HepG2 (cell line): Measurements from ENCODE around the gene SMIM44. TPM values are rescaled to one million over a fixed set of nuclear protein-coding genes. Genes with fewer than 3 reads are reported as not detected.
A peak's percentile ranks its signal among the peaks of the same experiment; 100 is the strongest.

Experiments
- ATF2 ChIP-seq: sonication (generic); formaldehyde crosslinking; IDR thresholded peaks from 2 replicates; pipeline ENCODE4 v1.4.0; 2020; ENCODE audit warnings: missing genetic modification reagents
- EHMT2 ChIP-seq: fragments of 200-600 bp; sonication (generic); IDR thresholded peaks from 2 replicates; pipeline ENCODE4 v1.7.0; 2017; ENCODE audit warnings: antibody characterized with exemption, low read depth, low read length, borderline replicate concordance
- ELF4 ChIP-seq: sonication (generic); formaldehyde crosslinking; IDR thresholded peaks from 2 replicates; pipeline ENCODE4 v1.5.0; 2020; ENCODE audit warnings: missing genetic modification reagents, mild to moderate bottlenecking, moderate library complexity, borderline replicate concordance
- GATA4 ChIP-seq: sonication (generic); IDR thresholded peaks from 2 replicates; pipeline ENCODE4 v1.6.1; 2016; ENCODE audit warnings: antibody characterized with exemption, low read depth, borderline replicate concordance
- HNRNPL ChIP-seq: fragments of 200-400 bp; formaldehyde crosslinking; IDR thresholded peaks from 2 replicates; pipeline ENCODE4 v1.6.1; 2017; ENCODE audit warnings: mild to moderate bottlenecking, low read depth, low read length
- HOMEZ ChIP-seq: IDR thresholded peaks from 2 replicates; pipeline ENCODE4 v1.6.1; 2016; ENCODE audit warnings: low read depth
- HOXA7 ChIP-seq: sonication (generic); formaldehyde crosslinking; IDR thresholded peaks from 2 replicates; pipeline ENCODE4 v1.8.1; 2022; ENCODE audit warnings: mild to moderate bottlenecking, missing genetic modification reagents, moderate library complexity
- NFATC3 ChIP-seq: sonication (generic); formaldehyde crosslinking; IDR thresholded peaks from 2 replicates; pipeline ENCODE4 v1.5.1; 2020; ENCODE audit warnings: mild to moderate bottlenecking, missing genetic modification reagents
- NPAS2 ChIP-seq: sonication (generic); formaldehyde crosslinking; IDR thresholded peaks from 2 replicates; pipeline ENCODE4 v1.8.0; 2022; ENCODE audit warnings: mild to moderate bottlenecking, missing genetic modification reagents, borderline replicate concordance
- NR1H2 ChIP-seq: sonication (generic); formaldehyde crosslinking; IDR thresholded peaks from 2 replicates; pipeline ENCODE4 v1.8.1; 2022; ENCODE audit warnings: low read depth, missing genetic modification reagents, borderline replicate concordance
- TCF7 ChIP-seq: sonication (generic); IDR thresholded peaks from 2 replicates; pipeline ENCODE4 v1.6.1; 2016; ENCODE audit warnings: antibody characterized with exemption, low read depth
- ZBTB3 ChIP-seq: sonication (generic); formaldehyde crosslinking; IDR thresholded peaks from 2 replicates; pipeline ENCODE4 v1.4.0; 2020; ENCODE audit warnings: low read depth, mild to moderate bottlenecking, moderate library complexity, missing genetic modification reagents, borderline replicate concordance
- ZHX2 ChIP-seq, 2 experiments: sonication (generic) in 1 of 2; formaldehyde crosslinking in 1 of 2; IDR thresholded peaks; 2 replicates each; pipeline versions ENCODE4 v1.6.1 to v1.9.0; 2014 to 2022; ENCODE audit warnings: antibody characterized with exemption in 1 of 2, borderline replicate concordance in 1 of 2, inconsistent platforms in 1 of 2, low read depth in 1 of 2, missing genetic modification reagents in 1 of 2
- ZNF549 ChIP-seq: sonication (generic); formaldehyde crosslinking; IDR thresholded peaks from 2 replicates; pipeline ENCODE4 v1.5.0; 2020; ENCODE audit warnings: missing genetic modification reagents
- ZNF557 ChIP-seq: sonication (generic); formaldehyde crosslinking; IDR thresholded peaks from 2 replicates; pipeline ENCODE4 v1.4.0; 2020; ENCODE audit warnings: missing genetic modification reagents
- ZNF598 ChIP-seq: sonication (generic); formaldehyde crosslinking; IDR thresholded peaks from 2 replicates; pipeline ENCODE4 v1.5.1; 2020; ENCODE audit warnings: mild to moderate bottlenecking, missing genetic modification reagents, borderline replicate concordance
- polyA plus RNA-seq, 8 experiments: library from polyadenylated mRNA; depleted of rRNA in 3 of 8; stranded (reverse) in 7 of 8; unstranded in 1 of 8; fragments of >200 nt; fragmentation: Illumina TruSeq in 4 of 8; extraction: Trizol in 4 of 8; gene quantifications; 2 replicates each; pipeline versions ENCODE4 v1.2.1 to v1.2.3, GENCODE V29; 2011 to 2016; ENCODE audit warnings: low read depth in 4 of 8, missing spikeins in 1 of 8, mixed read lengths in 1 of 8; ENCODE audit not compliant: insufficient read depth in 1 of 8
- total RNA-seq, 5 experiments: library from RNA; depleted of rRNA; stranded (reverse); fragments of >200 nt; fragmentation: Illumina TruSeq; extraction: Trizol; gene quantifications; 2 replicates each; pipeline ENCODE4 v1.2.3, GENCODE V29; 2016; ENCODE audit warnings: low read depth in 1 of 5
- TF ChIP-seq, protein P1 (sequence below): sonication (generic); formaldehyde crosslinking; conservative IDR thresholded peaks from 2 replicates; pipeline ENCODE4 v1.8.0; 2022; ENCODE audit warnings: low read depth, missing genetic modification reagents

Gene SMIM44
- total and polyA plus RNA-seq, 2 of the 13 experiments (the other 11 are each of a cell fraction or from before 2014, with no cell fraction given) = not detected

DNA sequence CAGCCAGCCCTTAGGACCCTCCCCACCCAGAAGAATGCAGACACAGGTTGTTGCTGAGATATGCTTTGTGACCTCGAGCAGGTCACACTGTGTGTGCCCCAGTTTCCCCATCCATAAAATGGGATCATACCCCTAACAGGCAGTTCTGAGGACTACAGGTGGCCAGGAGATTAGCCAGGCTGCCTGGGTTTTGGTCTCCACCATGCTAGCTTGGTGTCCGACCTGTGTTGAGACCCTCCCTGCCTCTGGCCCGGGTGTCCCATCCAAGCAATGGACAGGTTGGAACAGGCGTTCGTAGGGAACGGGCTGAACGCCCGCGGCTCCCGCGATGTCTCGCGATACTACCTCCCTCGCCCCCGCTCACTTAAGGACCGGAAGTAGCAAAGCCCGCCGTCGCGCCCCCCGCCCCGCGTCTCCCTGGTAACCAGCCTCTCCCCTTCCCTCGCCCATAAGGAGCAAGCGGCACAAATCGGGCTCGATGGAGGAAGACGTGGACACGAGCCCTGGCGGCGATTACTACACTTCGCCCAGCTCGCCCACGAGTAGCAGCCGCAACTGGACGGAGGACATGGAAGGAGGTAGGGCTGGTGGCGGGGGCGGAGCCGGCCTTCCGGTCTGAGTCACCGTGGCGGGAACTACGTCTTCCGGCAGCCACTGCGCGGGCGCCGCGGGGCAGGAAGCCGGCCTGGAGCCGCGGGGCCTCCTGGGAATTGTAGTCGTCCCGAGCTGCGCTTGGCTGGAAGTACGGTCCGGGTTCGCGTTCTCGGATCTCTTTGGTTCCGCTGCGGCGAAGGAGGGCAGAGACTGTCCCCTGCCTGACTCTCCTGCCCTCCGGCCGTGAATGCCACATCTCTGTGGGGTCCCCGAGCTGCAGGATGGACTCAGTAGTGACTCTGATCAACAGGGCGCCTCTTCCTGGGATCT lies 48.3 kb downstream of the SMIM44 start (continued):
- TF ChIP-seq TCF7 (no peak), ATF2 (CRISPR knock-in tag) (0 out of 2 replicates have a peak, but pooled peaks have one; percentile 24), HNRNPL (no peak), NPAS2 (CRISPR knock-in tag) (no peak), ZNF598 (CRISPR knock-in tag) (no peak), HOMEZ (no peak), ZNF557 (CRISPR knock-in tag) (no peak), NR1H2 (CRISPR knock-in tag) (no peak), ZBTB3 (CRISPR knock-in tag) (no peak), ZHX2 (IDR thresholded peaks at IDR 0.05; ENCODE audit: low read depth) (no peak), ZHX2 (CRISPR knock-in tag; IDR thresholded peaks at IDR 0.05; ENCODE audit: borderline replicate concordance) (no peak), ZNF549 (CRISPR knock-in tag) (no peak), GATA4 (no peak), EHMT2 (no peak), ELF4 (CRISPR knock-in tag) (no peak; the same call in 1 of the 2 replicates), HOXA7 (CRISPR knock-in tag) (no peak), NFATC3 (no peak)
- TF ChIP-seq, protein P1, sequence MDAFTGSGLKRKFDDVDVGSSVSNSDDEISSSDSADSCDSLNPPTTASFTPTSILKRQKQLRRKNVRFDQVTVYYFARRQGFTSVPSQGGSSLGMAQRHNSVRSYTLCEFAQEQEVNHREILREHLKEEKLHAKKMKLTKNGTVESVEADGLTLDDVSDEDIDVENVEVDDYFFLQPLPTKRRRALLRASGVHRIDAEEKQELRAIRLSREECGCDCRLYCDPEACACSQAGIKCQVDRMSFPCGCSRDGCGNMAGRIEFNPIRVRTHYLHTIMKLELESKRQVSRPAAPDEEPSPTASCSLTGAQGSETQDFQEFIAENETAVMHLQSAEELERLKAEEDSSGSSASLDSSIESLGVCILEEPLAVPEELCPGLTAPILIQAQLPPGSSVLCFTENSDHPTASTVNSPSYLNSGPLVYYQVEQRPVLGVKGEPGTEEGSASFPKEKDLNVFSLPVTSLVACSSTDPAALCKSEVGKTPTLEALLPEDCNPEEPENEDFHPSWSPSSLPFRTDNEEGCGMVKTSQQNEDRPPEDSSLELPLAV (CRISPR knock-in tag) = no peak
